Endodermal cell (in vitro differentiated cells): Measurements from ENCODE around the gene CNBD2. TPM values are rescaled to one million over a fixed set of nuclear protein-coding genes. Genes with fewer than 3 reads are reported as not detected.
"Not testable (repeated sequence)": the region's sequence is repeated elsewhere in the genome, so short reads cannot be mapped to it uniquely, and the experiment has no call there.

Source experiments
- DNase-seq: peaks from one replicate; pipeline ENCODE4 v3.0.0-alpha.2; 2017
- H3K27ac ChIP-seq: 2 replicates; pipeline ENCODE4 v1.5.1; 2013; ENCODE audit warnings: mild to moderate bottlenecking, low read depth, low read length, moderate library complexity
- H3K27me3 ChIP-seq: 2 replicates; pipeline ENCODE4 v1.6.1; 2013; ENCODE audit warnings: mild to moderate bottlenecking, low read length, moderate library complexity; ENCODE audit not compliant: insufficient read depth, control insufficient read depth, poor library complexity, severe bottlenecking
- H3K36me3 ChIP-seq: 2 replicates; pipeline ENCODE4 v1.7.0; 2013; ENCODE audit warnings: mild to moderate bottlenecking, low read length, moderate library complexity; ENCODE audit not compliant: control insufficient read depth, insufficient read depth
- H3K4me1 ChIP-seq: one replicate; pipeline ENCODE4 v1.7.0; 2013; ENCODE audit warnings: low read length; ENCODE audit not compliant: control insufficient read depth, insufficient read depth
- H3K4me3 ChIP-seq: 2 replicates; pipeline ENCODE4 v1.5.1; 2013; ENCODE audit warnings: mild to moderate bottlenecking, low read length, moderate library complexity
- H3K9ac ChIP-seq: 2 replicates; pipeline ENCODE4 v1.6.1; 2013; ENCODE audit warnings: mild to moderate bottlenecking, low read length, moderate library complexity; ENCODE audit not compliant: poor library complexity, severe bottlenecking; ENCODE audit errors: extremely low read depth
- H3K9me3 ChIP-seq: 2 replicates; pipeline ENCODE4 v1.6.1; 2013; ENCODE audit warnings: mild to moderate bottlenecking, low read length, moderate library complexity; ENCODE audit not compliant: control insufficient read depth
- H3K27ac Mint-ChIP-seq: 2 replicates; pipeline ENCODE4 v1.8.0; 2020; ENCODE audit warnings: mixed read lengths
- H3K27me3 Mint-ChIP-seq: 2 replicates; pipeline ENCODE4 v1.8.0; 2021; ENCODE audit warnings: mild to moderate bottlenecking, mixed read lengths; ENCODE audit not compliant: insufficient read depth
- H3K36me3 Mint-ChIP-seq: 2 replicates; pipeline ENCODE4 v1.8.0; 2020; ENCODE audit warnings: low read depth, mixed read lengths
- H3K4me1 Mint-ChIP-seq: 2 replicates; pipeline ENCODE4 v1.8.0; 2020; ENCODE audit warnings: mixed read lengths
- H3K4me3 Mint-ChIP-seq: 2 replicates; pipeline ENCODE4 v1.8.0; 2020; ENCODE audit warnings: mild to moderate bottlenecking, moderate library complexity, mixed read lengths
- H3K9me3 Mint-ChIP-seq: 2 replicates; pipeline ENCODE4 v1.8.0; 2020; ENCODE audit warnings: mild to moderate bottlenecking, mixed read lengths
- WGBS, 2 experiments: methylation state at CpG; one replicate each; pipeline versions ENCODE4 v1.1.5 to v1.1.7; 2013; ENCODE audit warnings: missing lambda C conversion rate in 2 of 2, mixed read lengths in 1 of 2; ENCODE audit not compliant: insufficient coverage in 1 of 2, insufficient read length in 1 of 2; 5-methylcytosine and 5-hydroxymethylcytosine counted together
- total RNA-seq, 2 donors: library from RNA; stranded (reverse); fragmentation: NEBNext Ultra II Directional in 1 of 2; extraction: Animal tissue kit (Norgen Biotek cat#: 25700) in 1 of 2; gene quantifications; 2 replicates in 1 of 2; 3 replicates in 1 of 2; pipeline ENCODE4 v1.2.1, GENCODE V29; 2021
- TF ChIP-seq, protein P1 (sequence below): fragments of 200-600 bp; sonication (generic); conservative IDR thresholded peaks from 2 replicates; pipeline ENCODE4 v1.5.0; 2021; ENCODE audit warnings: antibody characterized with exemption, mild to moderate bottlenecking

Gene CNBD2
- total RNA-seq, 2 donors from 2014 or later, result 1.3 to 1.9 TPM

DNA sequence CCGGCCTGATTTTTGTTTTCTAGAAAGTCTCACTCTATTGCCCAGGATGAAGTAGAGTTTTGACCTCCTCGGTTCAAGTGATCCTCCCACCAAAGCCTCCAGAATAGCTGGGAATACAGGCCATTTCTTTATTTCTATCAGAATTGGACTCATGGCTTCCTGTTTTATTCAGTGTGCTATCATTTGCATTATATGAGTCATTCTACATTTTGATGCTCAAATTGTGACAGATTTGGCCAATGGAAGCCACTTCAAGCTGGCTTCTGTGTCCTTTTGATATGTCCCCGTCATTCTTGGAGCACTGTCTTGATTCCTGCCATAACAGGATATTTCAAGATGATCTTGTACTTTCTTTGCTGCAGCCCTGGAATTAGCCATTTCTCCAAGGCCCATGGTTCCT lies 75.1 kb downstream of the CNBD2 start:
- Histone ChIP-seq H3K4me3 (no peak overlapping the region), H3K27ac (no peak overlapping the region), H3K4me1 (no peaks in the 10 kb centered on the region), H3K9ac (no peak overlapping the region), H3K27me3 (no peaks in the 10 kb centered on the region), H3K36me3 (peaks cover 15% of the 10 kb centered on the region), H3K9me3 (no peaks in the 10 kb centered on the region)
- no peaks in the 10 kb centered on the region for H3K27me3 Mint-ChIP-seq
- TF ChIP-seq, protein P1, sequence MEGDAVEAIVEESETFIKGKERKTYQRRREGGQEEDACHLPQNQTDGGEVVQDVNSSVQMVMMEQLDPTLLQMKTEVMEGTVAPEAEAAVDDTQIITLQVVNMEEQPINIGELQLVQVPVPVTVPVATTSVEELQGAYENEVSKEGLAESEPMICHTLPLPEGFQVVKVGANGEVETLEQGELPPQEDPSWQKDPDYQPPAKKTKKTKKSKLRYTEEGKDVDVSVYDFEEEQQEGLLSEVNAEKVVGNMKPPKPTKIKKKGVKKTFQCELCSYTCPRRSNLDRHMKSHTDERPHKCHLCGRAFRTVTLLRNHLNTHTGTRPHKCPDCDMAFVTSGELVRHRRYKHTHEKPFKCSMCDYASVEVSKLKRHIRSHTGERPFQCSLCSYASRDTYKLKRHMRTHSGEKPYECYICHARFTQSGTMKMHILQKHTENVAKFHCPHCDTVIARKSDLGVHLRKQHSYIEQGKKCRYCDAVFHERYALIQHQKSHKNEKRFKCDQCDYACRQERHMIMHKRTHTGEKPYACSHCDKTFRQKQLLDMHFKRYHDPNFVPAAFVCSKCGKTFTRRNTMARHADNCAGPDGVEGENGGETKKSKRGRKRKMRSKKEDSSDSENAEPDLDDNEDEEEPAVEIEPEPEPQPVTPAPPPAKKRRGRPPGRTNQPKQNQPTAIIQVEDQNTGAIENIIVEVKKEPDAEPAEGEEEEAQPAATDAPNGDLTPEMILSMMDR, result no peak
- peaks cover 23% of the 10 kb centered on the region for H3K36me3 Mint-ChIP-seq
- no peaks in the 10 kb centered on the region for H3K9me3 Mint-ChIP-seq
- H3K4me3 Mint-ChIP-seq, result no peak overlapping the region
- DNase-seq, result no peak
- H3K4me1 Mint-ChIP-seq, result peaks cover 26% of the 10 kb centered on the region
- 92 to 95% methylated on average over 2 to 3 of the region's 3 CpGs for WGBS, 2 experiments
- no peak overlapping the region for H3K27ac Mint-ChIP-seq

DNA sequence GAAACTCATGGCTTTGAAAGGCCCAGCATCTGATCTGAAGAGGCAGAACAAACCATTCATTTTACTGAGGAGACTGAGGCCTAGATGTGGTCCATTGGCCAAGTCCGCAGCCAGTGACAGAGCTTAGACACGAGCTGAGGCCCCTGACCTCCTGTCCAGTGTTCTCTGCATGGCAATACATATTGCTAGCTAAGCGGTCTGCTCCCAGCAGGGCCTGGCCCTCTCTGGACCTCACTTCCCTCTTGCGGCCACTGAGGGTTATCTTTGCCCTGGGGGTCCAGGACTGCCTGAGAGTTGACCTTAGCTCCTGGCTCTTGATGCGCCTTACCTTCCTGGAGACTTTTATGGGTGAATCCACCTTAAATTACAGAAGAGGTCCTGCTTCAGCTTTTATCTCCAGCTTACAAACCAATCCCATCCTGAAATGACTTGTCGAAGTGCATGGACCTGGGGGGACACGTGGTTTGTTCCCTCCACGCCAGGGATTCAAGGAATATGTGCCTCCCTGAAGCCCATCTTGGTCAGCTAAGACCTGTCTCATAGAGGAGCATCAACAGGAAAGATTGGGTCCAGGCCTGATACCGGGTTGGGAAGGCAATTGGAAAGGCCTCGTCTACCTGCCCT lies 75.6 kb downstream of the CNBD2 start:
- no peaks in the 10 kb centered on the region for H3K9me3 Mint-ChIP-seq
- H3K36me3 Mint-ChIP-seq, result peaks cover 27% of the 10 kb centered on the region
- Histone ChIP-seq H3K36me3 (peaks cover 15% of the 10 kb centered on the region), H3K9ac (no peak overlapping the region), H3K4me3 (no peak overlapping the region), H3K27me3 (no peaks in the 10 kb centered on the region), H3K4me1 (no peaks in the 10 kb centered on the region), H3K9me3 (no peaks in the 10 kb centered on the region), H3K27ac (no peak overlapping the region)
- TF ChIP-seq, protein P1, result no peak
- WGBS, 2 experiments, result 89 to 97% methylated on average over 10 of the region's 10 CpGs
- H3K4me1 Mint-ChIP-seq, result peaks cover 31% of the 10 kb centered on the region
- H3K4me3 Mint-ChIP-seq, result no peak overlapping the region
- no peaks in the 10 kb centered on the region for H3K27me3 Mint-ChIP-seq
- no peak overlapping the region for H3K27ac Mint-ChIP-seq
- DNase-seq, result no peak

DNA sequence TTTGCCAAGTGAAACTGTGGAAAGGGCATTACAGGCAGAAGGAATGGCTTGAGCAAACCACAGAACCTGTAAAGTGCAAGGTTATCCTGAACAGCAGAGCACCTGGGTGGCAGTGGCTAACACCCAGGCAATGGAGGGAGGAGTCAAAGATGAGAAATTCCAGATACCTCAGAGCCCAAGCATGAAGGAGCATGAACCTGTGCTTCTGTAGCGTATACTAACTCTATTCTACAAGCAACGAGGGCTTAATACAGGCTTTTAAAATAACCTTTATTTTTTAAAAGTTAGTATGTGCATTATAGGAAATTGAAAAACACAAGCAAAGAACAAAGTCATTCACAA lies 77.0 kb downstream of the CNBD2 start:
- H3K36me3 Mint-ChIP-seq, result peaks cover 31% of the 10 kb centered on the region
- H3K36me3 ChIP-seq, result peaks cover 15% of the 10 kb centered on the region
- H3K27me3 Mint-ChIP-seq, result no peaks in the 10 kb centered on the region
- no peak overlapping the region for H3K9ac ChIP-seq
- TF ChIP-seq, protein P1, result no peak
- H3K4me1 ChIP-seq, result no peaks in the 10 kb centered on the region
- H3K9me3 Mint-ChIP-seq, result no peaks in the 10 kb centered on the region
- no peak overlapping the region for H3K4me3 ChIP-seq
- H3K27ac ChIP-seq, result no peak overlapping the region
- no peak for DNase-seq
- no peak overlapping the region for H3K27ac Mint-ChIP-seq
- H3K4me1 Mint-ChIP-seq, result peaks cover 31% of the 10 kb centered on the region
- H3K9me3 ChIP-seq, result no peaks in the 10 kb centered on the region
- no peaks in the 10 kb centered on the region for H3K27me3 ChIP-seq
- H3K4me3 Mint-ChIP-seq, result no peak overlapping the region
- 100% methylated on average over 2 of the region's 2 CpGs; no CpG with 5 or more reads in 1 of the 2 experiments for WGBS, 2 experiments

DNA sequence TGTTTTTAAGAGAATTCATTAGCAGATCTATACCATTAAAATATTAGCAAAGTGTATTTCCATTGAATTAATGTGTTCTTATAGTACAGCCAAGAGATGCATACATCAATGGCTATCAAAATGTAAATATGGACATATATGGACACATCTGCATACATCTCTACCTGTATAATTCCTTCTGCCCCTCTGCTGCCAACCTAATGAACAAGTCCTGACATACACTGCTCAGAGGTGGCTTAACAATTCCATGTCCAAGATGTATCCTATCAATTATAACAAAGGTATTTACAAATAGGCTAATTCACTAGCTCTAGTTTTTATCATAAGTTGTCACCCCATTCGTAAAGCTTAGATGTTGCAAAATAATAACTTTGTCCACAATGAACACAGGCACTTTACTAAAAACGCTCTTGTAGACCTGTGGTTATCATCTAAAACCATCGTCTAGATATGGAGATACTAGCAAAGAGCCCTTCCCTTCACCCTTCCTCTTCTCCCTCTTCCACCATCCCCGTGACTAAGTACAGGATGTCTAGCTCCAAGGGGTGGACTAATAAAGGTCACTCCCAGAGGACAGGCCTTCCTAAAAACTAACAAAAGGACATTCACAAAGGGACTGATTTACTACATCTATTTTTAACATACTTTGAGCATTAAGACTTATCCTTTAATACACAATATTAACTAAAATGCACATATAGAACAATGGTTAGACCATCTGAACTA lies 77.8 kb downstream of the CNBD2 start:
- not testable (repeated sequence) for H3K27ac Mint-ChIP-seq, H3K9me3 Mint-ChIP-seq, H3K27me3 ChIP-seq, H3K27me3 Mint-ChIP-seq, H3K9ac ChIP-seq, H3K4me3 Mint-ChIP-seq, DNase-seq, H3K4me1 ChIP-seq, H3K27ac ChIP-seq, H3K9me3 ChIP-seq
- Histone ChIP-seq H3K36me3 (peaks cover 15% of the 10 kb centered on the region), H3K4me3 (peak overlapping the region; percentile 55)
- Mint-ChIP-seq H3K36me3 (peaks cover 28% of the 10 kb centered on the region), H3K4me1 (peaks cover 31% of the 10 kb centered on the region)
- 94 to 100% methylated on average over 2 to 4 of the region's 4 CpGs for WGBS, 2 experiments

DNA sequence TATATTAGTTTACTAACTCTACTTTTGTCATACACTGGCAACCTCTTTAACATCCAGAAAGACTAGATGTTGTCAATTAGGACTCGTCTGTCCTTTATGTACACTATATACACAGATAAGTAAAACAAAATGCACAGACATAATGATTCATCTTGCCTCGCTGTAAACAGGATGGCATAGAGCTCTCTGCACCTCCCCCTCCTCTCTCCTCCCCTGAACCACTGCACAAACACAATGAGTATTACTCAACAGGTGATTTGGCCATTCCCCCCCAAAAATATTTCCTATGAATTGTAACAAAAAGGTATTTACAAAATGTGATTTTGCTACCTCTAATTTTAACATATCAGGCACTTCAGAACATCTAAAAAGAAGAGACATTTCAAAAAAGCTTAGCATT lies 81.0 kb downstream of the CNBD2 start:
- H3K9me3 Mint-ChIP-seq, H3K27me3 Mint-ChIP-seq, H3K4me1 ChIP-seq, H3K27me3 ChIP-seq, DNase-seq, H3K9me3 ChIP-seq, H3K27ac ChIP-seq: not testable (repeated sequence)
- H3K4me3 ChIP-seq, result peak overlapping the region; percentile 88
- peaks cover 15% of the 10 kb centered on the region for H3K36me3 ChIP-seq
- peaks cover 31% of the 10 kb centered on the region for H3K4me1 Mint-ChIP-seq
- H3K36me3 Mint-ChIP-seq, result peaks cover 20% of the 10 kb centered on the region
- peak overlapping the region; percentile 83 for H3K27ac Mint-ChIP-seq
- H3K9ac ChIP-seq, result peak overlapping the region; percentile 25
- WGBS, 2 experiments, result 9 to 40% methylated on average over 1 to 2 of the region's 2 CpGs
- peak overlapping the region; percentile 88 for H3K4me3 Mint-ChIP-seq
